Fibroblast of mammary gland (primary cell): ENCODE results near the gene ATP5F1B.

Source experiments
- DNase-seq: peaks from one replicate; pipeline ENCODE4 v3.0.0-alpha.2; 2010; ENCODE audit warnings: low read depth
- H3K4me3 ChIP-seq: 2 replicates; pipeline ENCODE4 v1.5.1; 2011; ENCODE audit warnings: low read depth, mild to moderate bottlenecking, low read length, moderate library complexity; ENCODE audit not compliant: control insufficient read depth
- CTCF ChIP-seq: conservative IDR thresholded peaks from 2 replicates; pipeline ENCODE4 v1.5.1; 2011; ENCODE audit warnings: low read depth, low read length, inconsistent platforms; ENCODE audit not compliant: control insufficient read depth, insufficient read depth

Gene ATP5F1B

GRCh38 chr12:56645201-56645716, 525 bp downstream of the ATP5F1B start:
- peak overlapping the region; percentile 100 for H3K4me3 ChIP-seq
- DNase-seq, result peak; percentile 34
- no peak for TF ChIP-seq CTCF

GRCh38 chr12:56644654-56645053, 1.1 kb downstream of the ATP5F1B start:
- TF ChIP-seq CTCF, result no peak
- DNase-seq, result peak; percentile 42
- peak overlapping the region; percentile 100 for H3K4me3 ChIP-seq

- no peak for TF ChIP-seq CTCF
- H3K4me3 ChIP-seq, result no peak overlapping the region
- DNase-seq, result no peak
Measured at GRCh38 chr12:56641219-56641618, 4.6 kb downstream of the ATP5F1B start.

GRCh38 chr12:56637621-56638020, 8.2 kb downstream of the ATP5F1B start:
- H3K4me3 ChIP-seq, result no peak overlapping the region
- DNase-seq, result no peak
- no peak for TF ChIP-seq CTCF

GRCh38 chr12:56636675-56637540, 8.9 kb downstream of the ATP5F1B start:
- H3K4me3 ChIP-seq, result peak overlapping the region; percentile 83
- TF ChIP-seq CTCF, result peak; percentile 72
- peak; percentile 100 for DNase-seq

GRCh38 chr12:56635806-56636674, 9.7 kb downstream of the ATP5F1B start:
- peak overlapping the region; percentile 83 for H3K4me3 ChIP-seq
- peak; percentile 83 for DNase-seq
- TF ChIP-seq CTCF, result no peak
